ENCODE measurements around the gene ARID1B. TPM values are rescaled to one million over a fixed set of nuclear protein-coding genes. Genes with fewer than 3 reads are reported as not detected.

The ARID1B gene
- total RNA-seq, 1 donor, result 55.0 TPM

- no peaks in the 10 kb centered on the region for H3K9me3 ChIP-seq (ENCODE audit: low read depth, low read length)
- peaks cover 12% of the 10 kb centered on the region for H3K4me1 ChIP-seq (ENCODE audit: insufficient read depth, low read length)
- no peak overlapping the region for H3K4me2 ChIP-seq (ENCODE audit: insufficient read depth, low read length)
- H3K36me3 ChIP-seq (ENCODE audit: insufficient read depth, low read length), result no peaks in the 10 kb centered on the region
- H2AFZ ChIP-seq (ENCODE audit: low read length), result no peak overlapping the region
- no peak overlapping the region for H3K4me3 ChIP-seq (ENCODE audit: insufficient read depth, low read length)
- no peak for TF ChIP-seq CTCF (IDR thresholded peaks at IDR 0.05; ENCODE audit: extremely low read depth, low read depth, low read length)
- H3K27ac ChIP-seq (ENCODE audit: low read depth, low read length), result no peak overlapping the region
- peaks cover 21% of the 10 kb centered on the region for H3K27me3 ChIP-seq (ENCODE audit: insufficient read depth, low read length)
- no peaks in the 10 kb centered on the region for H4K20me1 ChIP-seq (ENCODE audit: insufficient read depth, low read length)
- H3K79me2 ChIP-seq (ENCODE audit: insufficient read depth, low read length), result no peaks in the 10 kb centered on the region
- DNase-seq (ENCODE audit: insufficient read length, low spot score, missing footprints), result peak; percentile 66
Measured at GRCh38 chr6:157246771-157247484, 469.8 kb downstream of the ARID1B start.

- H3K4me3 ChIP-seq (ENCODE audit: insufficient read depth, low read length), result no peak overlapping the region
- no peak overlapping the region for H3K27ac ChIP-seq (ENCODE audit: low read depth, low read length)
- no peaks in the 10 kb centered on the region for H3K9me3 ChIP-seq (ENCODE audit: low read depth, low read length)
- no peaks in the 10 kb centered on the region for H3K79me2 ChIP-seq (ENCODE audit: insufficient read depth, low read length)
- H2AFZ ChIP-seq (ENCODE audit: low read length), result no peak overlapping the region
- no peak for TF ChIP-seq CTCF (IDR thresholded peaks at IDR 0.05; ENCODE audit: extremely low read depth, low read depth, low read length)
- H3K36me3 ChIP-seq (ENCODE audit: insufficient read depth, low read length), result no peaks in the 10 kb centered on the region
- no peaks in the 10 kb centered on the region for H4K20me1 ChIP-seq (ENCODE audit: insufficient read depth, low read length)
- no peak overlapping the region for H3K4me2 ChIP-seq (ENCODE audit: insufficient read depth, low read length)
- peaks cover 12% of the 10 kb centered on the region for H3K4me1 ChIP-seq (ENCODE audit: insufficient read depth, low read length)
- no peak for DNase-seq (ENCODE audit: insufficient read length, low spot score, missing footprints)
- peaks cover 23% of the 10 kb centered on the region for H3K27me3 ChIP-seq (ENCODE audit: insufficient read depth, low read length)
Measured at GRCh38 chr6:157248264-157248663, 471.1 kb downstream of the ARID1B start.

GRCh38 chr6:157249826-157250225 is 472.6 kb downstream of the ARID1B start:
- no peaks in the 10 kb centered on the region for H3K36me3 ChIP-seq (ENCODE audit: insufficient read depth, low read length)
- no peaks in the 10 kb centered on the region for H3K9me3 ChIP-seq (ENCODE audit: low read depth, low read length)
- TF ChIP-seq CTCF (IDR thresholded peaks at IDR 0.05; ENCODE audit: extremely low read depth, low read depth, low read length), result no peak
- no peak overlapping the region for H3K27ac ChIP-seq (ENCODE audit: low read depth, low read length)
- H4K20me1 ChIP-seq (ENCODE audit: insufficient read depth, low read length), result no peaks in the 10 kb centered on the region
- H2AFZ ChIP-seq (ENCODE audit: low read length), result no peak overlapping the region
- peaks cover 7% of the 10 kb centered on the region for H3K4me1 ChIP-seq (ENCODE audit: insufficient read depth, low read length)
- DNase-seq (ENCODE audit: insufficient read length, low spot score, missing footprints), result no peak
- no peak overlapping the region for H3K4me2 ChIP-seq (ENCODE audit: insufficient read depth, low read length)
- H3K27me3 ChIP-seq (ENCODE audit: insufficient read depth, low read length), result peaks cover 26% of the 10 kb centered on the region
- H3K4me3 ChIP-seq (ENCODE audit: insufficient read depth, low read length), result no peak overlapping the region
- no peaks in the 10 kb centered on the region for H3K79me2 ChIP-seq (ENCODE audit: insufficient read depth, low read length)

GRCh38 chr6:157251586-157252247 is 474.5 kb downstream of the ARID1B start:
- no peak for TF ChIP-seq CTCF (IDR thresholded peaks at IDR 0.05; ENCODE audit: extremely low read depth, low read depth, low read length)
- no peaks in the 10 kb centered on the region for H3K36me3 ChIP-seq (ENCODE audit: insufficient read depth, low read length)
- DNase-seq (ENCODE audit: insufficient read length, low spot score, missing footprints), result peak; percentile 8
- H3K9me3 ChIP-seq (ENCODE audit: low read depth, low read length), result no peaks in the 10 kb centered on the region
- peaks cover 36% of the 10 kb centered on the region for H3K27me3 ChIP-seq (ENCODE audit: insufficient read depth, low read length)
- H3K4me3 ChIP-seq (ENCODE audit: insufficient read depth, low read length), result no peak overlapping the region
- no peak overlapping the region for H2AFZ ChIP-seq (ENCODE audit: low read length)
- H3K4me1 ChIP-seq (ENCODE audit: insufficient read depth, low read length), result no peaks in the 10 kb centered on the region
- no peak overlapping the region for H3K27ac ChIP-seq (ENCODE audit: low read depth, low read length)
- H3K79me2 ChIP-seq (ENCODE audit: insufficient read depth, low read length), result no peaks in the 10 kb centered on the region
- H3K4me2 ChIP-seq (ENCODE audit: insufficient read depth, low read length), result no peak overlapping the region
- no peaks in the 10 kb centered on the region for H4K20me1 ChIP-seq (ENCODE audit: insufficient read depth, low read length)
